Endothelial cell of hepatic sinusoid (primary cell): Measurements from ENCODE around the gene KCNQ1.

ENCODE experiments used
- in situ Hi-C: cut with HindIII; loops from 2 replicates; pipeline ENCODE4 v1.10.0; 2017; ENCODE audit warnings: low sequenced_read_pairs

Gene KCNQ1

DNA sequence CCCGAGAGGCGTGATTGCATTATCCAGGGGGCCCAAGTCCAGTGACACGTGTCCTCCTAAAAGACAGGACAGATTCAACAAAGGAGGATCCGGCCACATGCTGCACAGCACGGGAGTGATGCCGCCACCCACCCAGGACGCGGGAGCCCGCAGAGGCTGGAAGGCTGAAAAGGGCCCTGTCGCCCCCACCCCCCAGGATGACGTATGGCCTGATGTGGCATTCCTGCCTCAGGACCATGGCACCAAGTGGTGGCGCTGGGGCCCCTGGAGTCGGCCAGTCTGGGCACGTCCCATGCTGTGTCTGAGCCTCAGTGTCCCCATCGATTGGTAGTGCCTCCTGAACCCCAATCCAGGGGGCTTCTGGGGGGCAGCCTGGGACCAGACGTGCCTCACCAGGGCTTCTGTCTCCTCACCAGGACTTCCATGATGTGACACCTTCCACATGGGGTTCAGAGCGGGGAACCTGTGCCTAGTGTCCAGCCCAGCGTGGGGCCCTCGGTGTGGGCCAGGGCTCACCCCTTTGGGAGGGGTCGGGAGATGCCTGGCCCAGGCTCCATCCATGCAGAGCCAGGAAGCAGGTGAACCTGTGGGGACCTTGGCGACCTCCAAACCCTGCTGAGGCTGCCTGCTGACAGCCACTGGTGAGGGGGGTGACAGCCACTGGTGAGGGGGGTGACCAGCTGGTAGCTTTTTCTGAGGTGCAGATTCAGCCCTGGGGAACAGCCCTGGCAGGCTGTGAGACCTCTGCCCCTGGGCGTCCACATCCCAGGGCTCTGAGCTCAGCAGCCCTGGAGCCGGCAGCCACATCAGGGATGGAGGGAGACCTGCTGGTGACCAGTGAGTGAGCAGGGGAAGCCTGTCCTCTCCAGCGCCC lies 75.3 kb downstream of the KCNQ1 start:
- in situ Hi-C loops = loop anchor here (5.0 kb wide), 1 partner anchor 83 kb away; no protein-coding TSS in a partner anchor

DNA sequence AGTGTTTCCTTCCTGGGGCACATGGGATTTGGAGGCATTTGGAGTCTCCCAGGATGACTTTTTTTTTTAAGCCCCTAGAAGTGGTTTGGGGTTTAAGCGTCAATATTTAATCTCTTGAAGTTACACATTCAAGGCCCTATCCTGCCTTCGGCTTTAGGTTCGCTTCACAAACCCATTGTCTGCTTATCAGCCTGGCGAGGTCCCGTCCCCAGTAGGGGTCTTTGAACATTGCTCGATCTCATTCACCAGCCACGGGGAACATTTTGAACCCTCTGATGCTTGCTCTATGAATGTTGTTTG lies 75.9 kb downstream of the KCNQ1 start:
- in situ Hi-C loops = loop anchor here (5.0 kb wide), 1 partner anchor 83 kb away; no protein-coding TSS in a partner anchor

DNA sequence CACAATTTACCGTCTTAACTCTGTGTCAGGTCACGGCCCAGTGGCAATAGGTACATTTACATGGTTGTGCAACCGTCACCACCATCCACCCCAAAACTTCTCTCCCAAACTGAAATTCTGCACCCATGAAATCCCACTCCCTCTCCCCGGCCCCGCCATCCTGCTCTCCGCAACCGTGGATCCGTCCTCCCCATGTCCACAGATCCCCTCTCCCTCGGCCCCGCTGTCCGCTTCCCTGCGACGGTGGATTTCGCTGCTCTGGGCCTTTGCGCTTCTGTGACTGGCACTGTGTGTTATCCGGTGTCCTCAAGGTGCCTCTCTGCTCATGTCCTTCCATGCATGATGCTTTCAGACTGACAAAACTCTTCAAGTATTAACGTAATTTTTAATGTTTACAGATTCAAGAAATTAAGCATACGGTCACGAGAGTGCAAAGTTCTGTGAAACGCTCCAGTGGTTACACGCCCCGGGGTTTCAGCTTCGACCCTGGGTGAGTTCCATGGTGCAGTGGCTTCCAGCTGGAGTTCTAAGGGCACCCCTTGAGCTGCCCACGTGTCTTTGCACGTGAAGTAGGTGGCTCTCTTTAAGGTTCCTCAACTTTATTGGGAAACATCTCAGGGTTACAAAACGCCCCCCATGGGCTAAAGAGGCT lies 76.4 kb downstream of the KCNQ1 start:
- in situ Hi-C loops = loop anchor here (5.0 kb wide), 1 partner anchor 84 kb away; no protein-coding TSS in a partner anchor

DNA sequence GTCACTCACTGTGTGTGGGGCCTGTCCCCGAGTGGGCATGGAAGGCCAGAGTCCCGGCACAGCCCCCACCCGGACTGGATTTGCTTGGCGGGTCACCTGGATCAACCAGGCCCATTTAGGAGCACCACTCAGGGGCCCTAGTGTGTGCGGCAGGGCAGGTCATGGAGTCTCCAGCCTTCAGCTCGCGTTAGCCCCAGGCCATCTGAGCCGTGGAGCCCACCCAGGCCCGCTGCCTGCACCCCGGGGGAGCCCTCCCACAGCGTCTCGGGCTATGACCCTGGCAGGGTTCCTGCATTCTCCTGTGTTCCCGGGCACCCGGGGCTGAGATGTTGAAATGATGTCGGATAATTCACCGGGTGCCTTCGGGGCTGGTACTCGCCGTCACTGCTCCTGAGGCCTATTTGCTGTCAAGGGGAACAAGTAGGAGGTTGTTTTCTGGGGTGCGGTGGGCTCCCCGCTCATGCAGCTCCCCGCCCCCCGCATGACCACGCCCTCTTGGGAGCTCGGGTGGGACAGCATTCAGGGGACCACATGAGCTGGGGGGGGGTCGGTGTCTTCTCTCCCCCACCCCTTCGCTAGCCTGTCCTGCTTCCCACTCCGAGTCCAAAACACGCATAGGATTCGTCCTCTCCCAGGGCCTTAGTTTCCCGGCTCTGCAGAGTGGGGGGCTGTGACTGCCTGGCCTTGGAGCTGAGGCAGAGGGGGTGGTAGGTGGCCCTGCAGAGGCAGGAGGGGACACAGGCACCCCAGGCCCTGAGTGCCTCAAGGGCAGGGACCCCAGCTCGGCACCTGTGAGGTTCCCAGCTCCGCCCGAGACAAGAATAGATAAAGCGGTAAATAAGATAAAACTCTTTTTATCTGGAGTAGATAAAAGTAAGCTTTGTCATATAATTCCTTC lies 77.2 kb downstream of the KCNQ1 start:
- in situ Hi-C loops = loop anchor here (5.0 kb wide), 1 partner anchor 85 kb away; no protein-coding TSS in a partner anchor

DNA sequence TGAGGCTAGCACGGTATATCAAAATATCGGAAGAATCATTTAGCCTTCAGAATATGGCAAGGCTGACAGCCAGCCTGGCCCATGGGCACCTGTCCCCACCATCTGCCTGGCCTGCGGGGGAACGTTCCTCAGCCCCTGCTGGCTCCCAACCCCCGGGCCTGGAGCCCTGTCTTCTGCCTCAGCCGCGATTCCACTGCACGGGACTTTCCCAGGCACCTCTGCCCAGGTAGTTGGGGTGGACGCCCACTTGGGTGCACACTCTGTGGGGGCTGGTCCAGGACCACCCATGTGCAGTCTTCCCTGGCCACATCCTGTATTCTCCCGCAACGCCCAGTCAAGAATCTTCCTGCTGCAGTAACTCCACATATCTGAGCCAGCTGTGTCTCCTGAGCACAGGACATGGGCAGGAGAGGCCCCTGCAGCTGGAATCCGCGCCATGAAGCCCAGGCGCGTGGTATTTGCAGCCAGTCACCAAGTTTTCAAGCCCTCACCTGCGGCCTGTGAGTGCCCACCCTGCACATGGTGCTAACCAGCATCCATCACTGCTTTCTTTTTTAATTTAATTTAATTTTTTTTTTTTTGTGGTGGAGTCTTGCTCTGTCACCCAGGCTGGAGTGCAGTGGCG lies 77.9 kb downstream of the KCNQ1 start:
- in situ Hi-C loops = loop anchor here (5.0 kb wide), 1 partner anchor 85 kb away; no protein-coding TSS in a partner anchor

DNA sequence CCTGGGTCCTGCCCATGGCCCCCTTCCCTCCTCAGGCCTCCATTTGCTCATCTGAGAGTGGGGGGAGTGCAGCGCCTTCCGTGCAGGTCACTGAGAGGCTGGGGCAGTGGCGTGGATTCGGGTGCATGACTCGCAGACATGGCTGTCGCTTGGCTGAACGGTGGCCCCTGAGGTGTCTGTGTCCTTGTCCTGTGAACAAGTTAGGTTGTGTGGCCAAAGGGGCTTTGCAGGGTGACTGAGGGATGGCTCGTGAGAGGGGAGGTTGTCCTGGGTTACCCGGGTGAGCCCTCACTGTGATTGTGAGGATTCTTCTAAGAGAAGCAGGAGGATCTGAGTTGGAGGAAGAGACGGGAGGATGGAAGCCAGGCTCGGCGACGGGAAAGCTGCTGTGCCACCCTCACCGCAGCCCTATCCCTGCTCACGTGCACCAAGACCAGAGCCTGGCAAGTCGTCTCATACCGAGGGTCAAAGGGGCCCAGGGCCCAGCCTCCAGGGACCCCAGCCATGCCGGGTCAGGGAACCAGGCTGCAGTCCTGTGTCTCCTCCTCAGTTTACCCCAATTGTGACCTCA lies 79.1 kb downstream of the KCNQ1 start:
- in situ Hi-C loops = loop anchor here (5.0 kb wide), 1 partner anchor 87 kb away; no protein-coding TSS in a partner anchor

DNA sequence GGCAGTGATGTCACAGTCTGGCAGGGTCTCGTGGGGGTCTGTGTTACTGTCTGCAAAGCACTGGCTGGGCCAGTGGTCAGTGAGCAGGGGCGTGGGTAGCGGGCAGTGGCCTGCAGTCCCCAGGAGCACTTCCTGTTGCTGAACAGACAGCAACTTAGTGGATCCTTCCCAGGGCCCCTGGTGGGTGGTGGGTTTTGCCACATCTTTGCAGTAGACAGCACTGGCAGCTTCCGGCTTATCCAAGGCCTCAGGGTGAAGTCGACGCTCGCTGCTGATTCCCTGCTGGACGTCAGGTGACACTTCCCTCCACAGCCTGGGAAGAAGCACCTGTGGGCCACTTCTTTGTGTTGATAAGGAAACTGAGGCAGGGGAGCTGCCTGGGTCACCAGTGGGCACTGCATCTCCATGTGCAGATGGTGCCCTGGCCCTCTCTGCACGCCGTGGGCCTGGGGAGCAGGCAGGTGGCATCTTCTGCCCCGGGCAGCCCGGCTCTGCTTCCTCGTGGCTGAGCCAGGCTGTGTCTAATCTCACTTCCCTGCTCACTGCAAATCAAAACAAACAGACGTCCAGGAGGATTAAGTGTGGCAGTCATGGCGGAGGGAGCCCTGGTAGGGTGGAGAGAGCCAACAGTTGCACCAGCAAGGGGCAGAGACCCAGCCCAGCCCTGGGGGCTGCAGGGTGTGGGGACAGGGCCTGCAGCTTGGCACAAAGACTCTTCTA lies 79.8 kb downstream of the KCNQ1 start:
- in situ Hi-C loops = loop anchor here (5.0 kb wide), 1 partner anchor 87 kb away; no protein-coding TSS in a partner anchor

DNA sequence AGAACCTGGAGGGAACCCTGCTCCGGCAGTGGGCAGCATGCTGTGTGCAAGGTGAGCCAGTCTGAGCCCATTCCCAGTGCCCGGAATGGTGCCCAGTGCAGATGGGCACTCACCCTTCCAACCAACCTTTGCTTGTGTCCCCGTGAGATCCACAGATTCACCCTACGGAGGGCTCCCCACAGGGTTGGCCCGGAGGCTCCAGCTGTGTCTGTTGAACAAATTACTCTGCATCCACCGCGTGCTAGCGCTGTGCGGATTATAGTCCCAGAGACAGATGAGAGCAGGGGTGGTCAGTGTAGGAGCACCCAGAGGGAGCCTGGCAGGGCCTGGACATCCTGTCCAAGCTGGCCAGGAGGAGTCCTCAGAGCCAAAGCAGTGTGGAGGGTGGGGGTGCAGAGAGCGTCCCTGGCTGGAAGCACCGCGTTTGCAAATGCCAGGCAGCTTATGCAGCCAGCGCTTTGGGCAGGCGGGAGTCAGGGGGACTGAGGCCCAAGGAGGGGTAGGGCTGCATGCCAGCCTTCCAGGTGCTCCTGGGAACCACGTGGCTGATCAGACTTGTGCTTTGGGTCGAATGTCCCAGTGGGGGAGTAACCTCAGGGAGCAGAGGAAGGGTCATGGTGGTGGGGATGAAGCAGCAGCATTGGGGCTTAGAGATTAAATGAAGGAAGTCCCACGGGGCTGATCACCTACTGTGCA lies 80.5 kb downstream of the KCNQ1 start:
- in situ Hi-C loops = no loop called here

DNA sequence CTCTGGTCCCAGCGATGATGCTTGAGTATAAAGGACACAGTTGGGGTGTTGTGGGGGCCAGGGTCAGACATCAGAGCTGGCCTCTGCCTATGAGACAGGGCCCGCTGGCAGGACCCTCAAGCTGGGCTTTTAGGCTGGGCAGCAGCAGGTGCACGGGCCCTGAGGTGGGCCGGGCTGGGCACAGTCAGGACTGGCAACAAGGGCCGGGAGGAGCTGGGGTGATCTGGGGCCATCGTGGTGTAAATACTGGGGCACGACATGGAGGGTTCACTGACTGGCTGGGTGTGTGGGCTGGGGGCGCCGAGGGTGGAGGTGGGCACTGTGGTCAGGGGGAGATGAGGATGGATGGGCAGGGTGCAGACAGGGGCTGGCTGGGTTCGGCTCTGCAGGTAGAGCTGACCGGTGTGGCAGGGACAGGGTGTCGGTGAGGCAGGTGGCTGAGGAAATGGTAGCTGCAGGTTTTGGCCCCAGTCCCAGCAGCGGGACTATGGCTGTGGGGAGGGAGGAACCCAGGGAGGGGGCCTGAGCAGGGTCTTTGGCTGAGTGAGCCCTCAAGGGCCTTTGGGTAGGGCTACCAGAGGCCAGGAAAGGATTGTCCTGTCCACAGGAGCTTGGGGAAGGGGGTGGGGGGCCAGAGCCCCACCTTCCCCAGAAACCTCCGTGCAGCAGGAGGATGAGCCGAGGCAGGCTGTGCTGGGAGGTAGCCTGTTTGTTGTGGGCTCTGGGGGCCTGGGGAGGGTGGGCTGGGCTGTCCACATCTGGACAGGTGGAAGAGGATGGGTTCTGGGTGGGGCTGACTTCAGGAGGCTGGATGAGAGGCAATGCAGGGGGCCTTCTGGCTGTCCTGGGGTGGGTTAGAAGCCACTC lies 81.4 kb downstream of the KCNQ1 start:
- in situ Hi-C loops = no loop called here

DNA sequence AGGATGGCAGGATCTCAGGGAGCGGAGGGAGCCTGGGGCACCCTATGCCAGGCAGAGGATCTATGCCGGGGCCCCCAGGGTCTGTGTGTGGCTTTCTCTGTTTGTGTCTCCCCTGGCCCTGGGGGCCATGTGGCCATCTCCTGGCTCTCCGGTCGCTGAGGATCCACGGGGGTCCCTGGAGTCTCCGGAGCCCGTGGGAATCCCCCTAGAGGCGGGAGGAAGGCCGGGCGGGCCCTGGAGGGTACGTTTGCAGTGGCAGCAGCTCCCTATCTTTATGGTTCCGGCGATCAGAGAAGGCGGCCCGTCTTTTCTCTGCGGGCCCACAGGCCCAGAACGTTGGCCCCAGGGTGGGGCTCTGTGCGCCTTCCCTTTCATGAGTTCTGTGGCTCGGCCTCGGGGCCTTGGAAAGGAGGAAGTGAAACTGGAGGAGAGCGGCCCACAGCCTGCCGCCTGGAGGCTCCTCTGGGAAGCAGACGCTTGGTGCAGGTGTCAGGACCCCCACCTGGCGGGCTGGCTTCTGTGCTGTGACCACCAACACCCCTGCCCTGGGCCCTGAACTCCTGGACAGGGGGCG lies 82.1 kb downstream of the KCNQ1 start:
- in situ Hi-C loops = no loop called here

DNA sequence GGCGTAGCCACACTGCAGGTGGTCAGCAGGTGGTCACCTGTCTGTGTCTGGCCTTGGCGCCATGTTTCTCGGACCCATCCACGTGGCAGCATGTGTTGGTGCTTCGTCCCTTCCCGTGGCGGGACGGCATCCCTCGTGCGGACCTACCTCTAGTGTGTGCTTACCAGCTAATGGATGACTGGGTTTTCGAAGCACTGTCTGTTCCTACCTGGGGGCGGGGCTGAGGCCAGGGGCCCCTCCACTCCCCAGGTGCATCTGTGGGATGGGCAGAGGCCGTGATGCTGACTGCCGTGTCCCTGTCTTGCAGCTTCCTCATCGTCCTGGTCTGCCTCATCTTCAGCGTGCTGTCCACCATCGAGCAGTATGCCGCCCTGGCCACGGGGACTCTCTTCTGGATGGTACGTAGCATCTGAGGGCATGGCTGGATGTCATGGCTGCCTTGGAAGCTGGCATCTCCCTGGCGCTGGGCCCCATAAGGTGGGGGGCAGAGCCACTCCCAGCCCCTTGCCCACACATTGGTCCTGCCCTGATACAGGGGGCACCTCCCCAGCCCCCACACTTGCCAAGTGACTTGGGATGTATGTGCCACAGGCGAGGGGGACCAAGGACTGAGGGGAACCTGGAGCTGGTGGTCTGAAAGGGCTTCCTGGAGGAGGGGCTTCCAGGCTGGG lies 82.9 kb downstream of the KCNQ1 start:
- in situ Hi-C loops = no loop called here

DNA sequence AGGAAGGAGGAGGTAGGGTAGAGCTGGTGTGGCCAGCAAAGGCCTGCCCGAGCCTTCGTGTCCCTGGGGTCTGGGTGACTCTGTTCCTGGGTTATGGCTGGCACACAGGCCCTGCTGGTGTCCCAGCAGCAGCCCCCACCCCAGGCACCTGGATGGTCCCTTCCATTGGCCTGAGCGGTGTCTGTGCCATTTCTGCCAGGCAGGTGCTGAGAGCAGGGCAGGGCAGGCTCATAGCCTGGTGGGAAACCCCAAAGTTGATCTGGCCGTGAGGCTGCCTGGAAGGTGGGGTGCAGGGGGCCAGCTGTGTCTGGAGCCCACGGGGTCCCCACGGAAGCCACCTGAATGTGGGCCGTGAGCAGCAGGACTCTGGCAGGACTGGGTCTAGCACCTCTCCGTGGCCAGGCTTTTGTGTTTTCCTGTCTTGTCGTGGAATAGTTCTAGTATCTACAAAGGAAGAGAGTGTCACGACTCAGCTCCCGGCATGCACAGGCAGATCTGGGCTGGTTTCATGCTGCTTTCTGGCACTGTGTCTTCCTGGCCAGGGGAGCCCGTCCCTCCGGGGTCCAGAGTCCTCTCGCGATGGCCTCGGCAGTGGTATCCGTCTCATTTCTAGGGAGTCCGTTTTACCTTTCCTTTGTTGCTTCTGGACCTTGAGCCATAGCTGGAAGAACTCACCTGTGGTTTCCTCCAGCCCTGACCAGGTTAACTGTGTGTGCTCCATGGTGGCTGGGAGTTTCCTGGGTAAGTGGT lies 83.7 kb downstream of the KCNQ1 start:
- in situ Hi-C loops = no loop called here

DNA sequence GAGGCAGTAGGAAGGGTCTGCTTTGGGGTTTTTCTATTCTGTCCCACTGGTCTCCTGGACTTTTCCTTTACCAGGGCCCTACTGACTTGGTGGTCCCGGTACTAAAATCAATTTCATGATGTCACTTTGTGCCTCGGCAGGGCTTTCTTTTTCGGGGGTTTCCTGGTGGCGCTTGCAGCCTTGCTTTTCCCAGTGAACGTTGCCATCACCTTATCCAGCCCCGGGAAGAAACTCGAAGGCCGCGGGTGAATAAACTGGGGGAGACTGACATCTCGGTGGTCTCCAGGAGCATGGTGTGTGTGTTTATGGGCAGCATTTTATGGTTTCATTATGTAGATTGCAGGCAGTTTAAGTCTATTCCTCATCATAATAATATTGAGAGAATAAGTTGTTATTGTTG lies 84.4 kb downstream of the KCNQ1 start:
- in situ Hi-C loops = no loop called here

DNA sequence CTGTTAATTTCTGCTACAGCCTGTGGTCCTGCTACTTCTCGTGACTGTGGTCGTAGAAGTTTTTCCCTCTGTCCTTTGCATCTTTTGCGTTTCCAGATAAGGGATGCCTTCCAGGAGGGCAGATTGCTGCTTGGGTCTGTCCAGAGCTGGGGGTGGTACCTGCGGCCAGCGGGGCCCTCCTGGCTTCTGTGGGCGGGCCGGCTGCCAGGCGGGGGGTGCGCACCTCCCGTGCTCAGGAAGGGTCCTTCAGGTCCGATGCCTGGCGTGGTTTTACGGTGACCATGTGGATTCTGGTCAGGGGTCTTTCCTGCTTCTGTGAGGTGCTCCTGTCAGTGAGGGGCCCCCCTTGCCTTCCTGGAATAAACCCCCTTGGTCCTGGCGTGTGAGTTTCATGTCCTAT lies 84.8 kb downstream of the KCNQ1 start:
- in situ Hi-C loops = no loop called here

DNA sequence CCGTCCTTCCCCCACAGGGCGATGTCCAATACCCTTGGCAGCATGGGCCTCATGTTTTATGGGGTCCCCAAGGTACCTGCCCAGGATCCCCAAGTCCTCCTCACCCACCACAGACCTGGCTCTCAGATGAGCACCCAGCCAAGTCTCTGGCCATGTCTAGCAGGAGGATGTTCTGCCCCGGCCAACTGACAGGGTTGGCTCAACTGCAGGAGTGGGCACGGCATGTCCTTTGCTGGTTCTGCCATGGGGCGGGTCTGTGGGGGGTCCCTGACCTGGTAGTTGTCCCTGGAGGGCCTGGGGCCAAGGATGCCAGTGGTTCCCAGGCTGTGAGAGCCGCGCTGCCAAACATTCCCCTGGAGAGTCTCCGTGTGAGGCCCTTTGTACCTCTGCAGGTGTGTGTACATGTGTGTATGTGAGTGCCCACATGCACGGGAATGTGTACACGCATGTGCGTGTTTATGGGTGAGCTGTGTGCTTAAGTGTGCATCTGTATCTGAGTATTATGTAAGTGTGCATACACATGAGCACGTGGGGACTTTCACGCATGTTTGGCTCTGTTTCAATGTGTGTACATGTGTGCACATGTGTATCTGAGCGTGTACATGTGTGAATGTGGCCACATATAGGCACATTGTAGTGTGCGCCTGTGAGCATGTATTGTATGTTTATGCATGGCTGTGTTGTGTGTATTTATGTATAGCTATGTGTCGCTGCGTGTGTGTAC lies 85.5 kb downstream of the KCNQ1 start:
- in situ Hi-C loops = no loop called here

DNA sequence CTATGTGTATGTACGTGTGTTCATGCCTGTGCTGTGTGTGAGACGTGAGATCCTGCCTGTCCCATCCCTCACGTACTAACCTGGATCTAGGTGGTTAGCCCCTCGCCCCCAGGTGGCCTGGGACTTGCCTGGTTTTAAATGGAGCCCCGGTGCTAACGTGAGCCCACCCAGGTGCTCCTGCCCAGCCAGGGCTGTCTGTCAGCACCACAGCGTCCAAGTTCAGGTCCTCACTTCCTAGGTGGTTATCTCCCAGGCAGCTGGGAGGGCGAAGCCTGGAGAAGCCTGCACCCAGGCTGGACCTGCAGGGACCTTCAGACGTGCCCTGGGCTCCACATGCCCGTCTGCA lies 86.0 kb downstream of the KCNQ1 start:
- in situ Hi-C loops = no loop called here
